Body of pancreas (tissue), 4 donors: ENCODE measurements around the gene TEAD1.

ENCODE experiments used
- POLR2A ChIP-seq, 3 donors: fragments of 450-650 bp; IDR thresholded peaks; one replicate each; pipeline ENCODE4 v1.6.1; 2016; ENCODE audit warnings: antibody characterized with exemption in 3 of 3, mild to moderate bottlenecking in 2 of 3
- TF ChIP-seq, protein P1 (sequence below), 7 experiments: fragments of 450-650 bp in 4 of 7; fragments of 200-600 bp in 3 of 7; sonication (generic) in 3 of 7; IDR thresholded peaks; one replicate each; pipeline ENCODE4 v1.5.1; 2016 to 2019; ENCODE audit warnings: antibody characterized with exemption in 7 of 7

DNA sequence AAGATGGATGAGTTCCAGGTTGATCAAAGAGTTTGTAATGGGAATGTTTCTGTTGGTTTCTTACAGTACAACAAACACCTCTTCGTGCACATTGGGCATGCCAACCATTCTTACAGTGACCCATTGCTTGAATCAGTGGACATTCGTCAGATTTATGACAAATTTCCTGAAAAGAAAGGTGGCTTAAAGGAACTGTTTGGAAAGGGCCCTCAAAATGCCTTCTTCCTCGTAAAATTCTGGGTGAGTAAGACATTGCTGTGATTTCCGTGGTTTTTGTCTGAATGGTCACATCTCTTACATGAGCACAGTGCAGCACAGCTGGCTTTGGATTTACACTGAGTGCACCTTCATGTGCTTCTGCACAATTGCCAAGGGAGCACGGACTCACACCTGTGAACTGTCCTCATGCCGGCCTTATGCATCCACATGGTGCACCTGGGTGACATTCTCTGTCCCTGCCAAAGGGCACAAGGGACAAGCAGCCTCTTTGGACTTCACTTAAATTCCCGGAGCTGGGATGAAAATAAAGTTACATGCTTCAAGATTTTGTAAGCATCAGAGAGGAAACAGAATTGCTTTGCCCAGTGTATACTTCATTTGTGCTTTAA lies 227.8 kb downstream of the TEAD1 start:
- TF ChIP-seq, protein P1, sequence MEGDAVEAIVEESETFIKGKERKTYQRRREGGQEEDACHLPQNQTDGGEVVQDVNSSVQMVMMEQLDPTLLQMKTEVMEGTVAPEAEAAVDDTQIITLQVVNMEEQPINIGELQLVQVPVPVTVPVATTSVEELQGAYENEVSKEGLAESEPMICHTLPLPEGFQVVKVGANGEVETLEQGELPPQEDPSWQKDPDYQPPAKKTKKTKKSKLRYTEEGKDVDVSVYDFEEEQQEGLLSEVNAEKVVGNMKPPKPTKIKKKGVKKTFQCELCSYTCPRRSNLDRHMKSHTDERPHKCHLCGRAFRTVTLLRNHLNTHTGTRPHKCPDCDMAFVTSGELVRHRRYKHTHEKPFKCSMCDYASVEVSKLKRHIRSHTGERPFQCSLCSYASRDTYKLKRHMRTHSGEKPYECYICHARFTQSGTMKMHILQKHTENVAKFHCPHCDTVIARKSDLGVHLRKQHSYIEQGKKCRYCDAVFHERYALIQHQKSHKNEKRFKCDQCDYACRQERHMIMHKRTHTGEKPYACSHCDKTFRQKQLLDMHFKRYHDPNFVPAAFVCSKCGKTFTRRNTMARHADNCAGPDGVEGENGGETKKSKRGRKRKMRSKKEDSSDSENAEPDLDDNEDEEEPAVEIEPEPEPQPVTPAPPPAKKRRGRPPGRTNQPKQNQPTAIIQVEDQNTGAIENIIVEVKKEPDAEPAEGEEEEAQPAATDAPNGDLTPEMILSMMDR (IDR thresholded peaks at IDR 0.05) = no peak
- TF ChIP-seq POLR2A (IDR thresholded peaks at IDR 0.05) = no peak
